ENCODE data around the gene IL1RL2. TPM values are rescaled to one million over a fixed set of nuclear protein-coding genes. Genes with fewer than 3 reads are reported as not detected.

The IL1RL2 gene
- total RNA-seq, 2 donors from 2014 or later = 1.1 to 1.2 TPM

DNA sequence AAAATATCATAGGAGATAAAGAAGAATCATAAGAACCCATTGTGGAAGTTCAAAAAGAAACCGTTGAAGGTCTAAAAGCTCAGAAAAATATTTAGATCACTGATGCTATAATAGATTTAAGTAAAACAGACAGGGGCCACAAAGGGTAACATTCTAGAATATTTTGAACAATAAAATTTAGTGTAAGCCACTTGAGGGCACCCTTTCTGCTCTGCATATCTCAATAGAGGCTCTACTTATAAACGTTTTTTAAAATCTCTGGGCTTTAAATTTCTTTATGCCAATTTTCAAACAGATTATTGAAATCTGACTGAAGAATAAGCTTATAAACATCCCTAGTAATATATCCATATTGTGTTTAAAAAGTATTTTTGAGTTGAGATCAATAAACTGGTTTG lies 66.9 kb downstream of the IL1RL2 start:
- ATAC-seq (no peak), DNase-seq (no peak)
- intact Hi-C loops (cut with DNase I, micrococcal nuclease) = loop anchor here in 1 of 2 donors (10.0 kb wide), 1 partner anchor 101 kb away; the partner anchor contains the start of gene IL18R1

DNA sequence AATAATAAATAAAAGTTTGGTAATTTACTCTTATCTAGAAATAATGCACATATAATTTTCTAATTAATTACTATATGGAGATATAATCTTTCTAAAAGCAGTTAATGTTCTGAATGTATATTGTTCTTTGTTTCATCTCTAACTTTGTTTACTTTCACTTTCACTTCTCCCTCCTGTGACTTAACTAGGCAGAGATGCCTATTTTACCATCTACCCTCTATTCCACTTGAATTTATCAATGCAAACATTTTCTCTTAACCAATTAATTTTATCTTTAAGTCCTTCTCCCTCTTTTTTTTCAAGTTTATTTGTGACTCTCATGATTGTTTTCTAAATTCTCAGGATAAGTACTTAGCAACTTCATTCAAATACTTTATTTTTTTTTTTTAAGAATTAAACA lies 69.5 kb downstream of the IL1RL2 start:
- intact Hi-C loops (cut with DNase I, micrococcal nuclease) = loop anchor here in 1 of 2 donors (10.0 kb wide), 1 partner anchor 99 kb away; the partner anchor contains the start of gene IL18R1
- ATAC-seq = no peak
- DNase-seq = no peak

DNA sequence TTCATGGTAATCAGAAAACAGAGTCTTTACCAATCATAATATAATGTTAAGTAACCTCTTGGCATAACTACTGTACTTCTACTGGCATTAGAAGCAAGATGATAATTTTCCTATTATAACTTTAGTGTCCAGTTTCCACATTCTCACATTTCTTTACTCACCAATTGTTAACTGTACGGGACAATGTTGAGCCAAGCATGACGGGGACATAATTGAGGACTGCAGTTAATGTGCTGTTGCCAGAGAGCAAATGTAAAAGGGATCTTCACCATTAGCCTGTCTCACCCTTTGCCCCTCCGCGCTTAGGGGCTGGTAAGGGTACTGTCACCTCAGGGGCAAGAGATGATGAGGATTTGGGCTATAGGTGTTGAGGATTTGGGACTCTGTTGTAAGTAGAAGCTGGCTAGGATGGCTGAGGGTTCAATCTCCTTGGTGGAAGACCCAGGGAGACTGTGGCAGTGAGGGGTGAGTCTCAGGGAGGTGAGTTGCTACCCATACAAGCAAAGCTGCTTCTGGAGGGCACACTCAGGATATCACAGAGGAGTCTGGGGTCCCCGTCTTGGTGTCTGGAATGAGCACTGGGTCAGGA lies 70.1 kb downstream of the IL1RL2 start:
- ATAC-seq (no peak), DNase-seq (no peak)
- intact Hi-C loops (cut with DNase I, micrococcal nuclease) = loop anchor here in 1 of 2 donors (10.0 kb wide), 1 partner anchor 98 kb away; the partner anchor contains the start of gene IL18R1

DNA sequence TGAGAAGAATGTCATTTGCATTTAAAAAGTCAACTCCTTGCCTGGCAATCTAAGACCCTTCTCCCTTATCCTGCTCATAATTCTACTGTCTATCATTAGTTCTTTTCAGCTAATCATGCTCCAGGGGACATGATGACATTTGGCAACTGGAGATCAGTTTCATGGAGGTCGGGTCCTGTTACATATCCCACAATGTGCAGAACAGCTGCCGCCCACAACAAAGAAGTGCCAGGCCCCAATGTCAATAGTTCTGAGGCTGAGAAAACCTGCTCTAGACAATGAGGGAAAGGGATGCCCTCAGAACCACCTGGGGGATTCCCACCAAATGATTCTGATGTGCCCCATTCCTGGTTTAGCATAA lies 71.2 kb downstream of the IL1RL2 start:
- intact Hi-C loops (cut with DNase I, micrococcal nuclease) = loop anchor here in 1 of 2 donors (10.0 kb wide), 1 partner anchor 97 kb away; the partner anchor contains the start of gene IL18R1
- DNase-seq = no peak
- no peak for ATAC-seq

DNA sequence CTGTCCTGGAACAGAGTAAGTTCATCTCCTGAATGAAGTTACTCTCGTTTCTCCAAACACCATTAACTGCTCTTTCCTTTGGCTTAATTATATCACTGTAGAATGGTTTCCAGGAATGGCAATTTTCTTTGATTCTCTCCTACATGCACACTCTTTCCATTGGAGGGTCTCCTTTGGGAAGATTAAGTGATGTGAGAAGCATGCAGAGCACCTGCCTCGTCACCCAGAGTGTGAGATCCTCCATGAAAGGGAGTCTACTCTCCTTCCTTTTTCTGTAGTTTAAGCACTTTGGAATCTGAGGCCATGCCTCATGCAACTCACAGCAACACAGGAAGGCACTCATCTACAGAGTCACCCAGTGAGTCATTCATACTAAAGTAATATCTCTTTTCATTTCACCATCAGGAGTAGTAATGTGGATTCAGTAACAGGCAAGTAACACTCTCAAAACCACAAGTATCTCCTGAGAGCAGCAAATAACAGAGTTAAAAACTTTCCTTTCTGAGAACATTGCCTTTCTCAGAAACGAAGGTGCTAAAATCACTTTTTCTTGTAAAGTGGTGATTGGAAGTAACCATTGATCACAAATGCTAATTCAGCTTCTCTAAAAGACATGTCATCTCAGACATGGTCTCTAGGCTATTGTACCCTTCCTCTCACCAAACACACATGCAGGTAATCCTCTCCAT lies 71.7 kb downstream of the IL1RL2 start:
- DNase-seq (no peak), ATAC-seq (no peak)
- intact Hi-C loops (cut with DNase I, micrococcal nuclease) = loop anchor here in 1 of 2 donors (10.0 kb wide), 1 partner anchor 96 kb away; the partner anchor contains the start of gene IL18R1

DNA sequence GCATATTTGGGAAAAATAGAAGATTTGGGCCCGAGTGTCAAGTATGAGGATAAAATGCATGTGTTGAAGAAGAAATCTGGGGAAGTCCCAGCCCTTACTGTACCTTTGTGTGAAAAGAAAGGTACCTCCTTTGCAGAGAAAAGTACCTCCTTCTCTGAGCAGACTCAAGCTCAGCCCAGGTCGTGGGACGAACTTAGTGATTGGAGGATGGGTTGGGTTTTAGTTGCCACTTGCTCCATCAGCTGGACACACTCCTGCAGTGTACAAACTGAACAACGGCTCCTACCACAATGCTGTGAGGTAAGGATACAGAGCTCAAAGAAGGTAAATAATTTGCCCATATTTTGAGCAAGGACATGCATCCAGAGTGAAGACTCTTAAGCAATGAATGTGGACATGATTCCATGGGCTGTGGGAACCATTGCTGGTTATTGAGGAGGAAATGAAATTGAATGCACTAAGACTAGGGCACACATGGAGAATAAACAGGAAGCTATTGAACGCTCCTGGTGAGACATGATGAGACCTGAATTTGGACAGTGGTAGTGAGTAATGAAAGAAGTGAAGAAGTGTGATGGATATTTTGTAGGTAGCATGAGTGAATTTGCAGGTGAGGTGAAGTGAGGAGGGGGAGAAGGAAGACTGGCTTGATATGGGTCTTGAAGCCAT lies 74.8 kb downstream of the IL1RL2 start:
- intact Hi-C loops (cut with DNase I, micrococcal nuclease) = no loop called here
- ATAC-seq (no peak), DNase-seq (no peak)

DNA sequence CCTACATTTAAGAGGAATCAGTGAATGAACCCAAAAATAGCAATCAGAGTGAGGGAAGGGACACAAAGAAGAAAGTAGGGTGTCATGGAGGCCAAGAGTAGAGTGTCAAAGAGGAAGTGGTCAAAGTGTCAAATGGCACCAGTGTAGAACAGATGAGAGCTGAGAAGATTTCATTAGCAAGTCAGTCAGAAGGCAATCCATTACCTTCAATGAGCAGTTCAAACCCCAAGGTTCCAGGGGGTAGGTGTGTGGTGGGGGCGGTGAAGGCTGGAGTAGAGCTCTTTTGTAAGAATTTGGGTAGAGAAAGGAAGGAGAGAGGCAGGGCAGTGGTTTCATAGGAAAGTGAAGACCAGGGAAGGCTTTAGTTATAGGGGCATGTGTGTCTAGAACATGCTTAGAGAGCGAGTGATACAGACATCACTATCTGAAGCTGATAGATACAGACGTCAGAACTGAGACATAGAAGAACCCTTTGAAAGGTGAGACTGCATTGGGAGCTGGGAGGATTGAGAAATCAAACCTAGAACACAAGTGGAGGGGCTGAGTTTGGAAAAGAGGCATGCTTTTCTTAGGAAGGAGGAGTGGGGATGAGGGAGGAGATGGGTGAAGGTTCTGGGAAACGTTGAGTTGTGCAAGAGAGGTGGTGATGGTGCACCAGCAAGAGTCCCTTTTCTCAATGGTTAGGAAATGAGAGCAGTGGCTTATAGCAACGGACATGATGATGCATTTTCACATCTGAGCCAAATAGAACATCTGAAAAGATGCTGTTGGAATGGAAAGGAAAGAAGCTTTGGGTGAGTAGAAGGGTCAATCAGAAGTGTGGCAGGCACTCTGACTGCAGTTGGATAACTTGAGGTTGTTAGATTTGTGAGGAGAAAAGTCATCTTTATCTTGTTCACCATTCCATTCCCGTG lies 75.7 kb downstream of the IL1RL2 start:
- ATAC-seq (no peak), DNase-seq (no peak)
- intact Hi-C loops (cut with DNase I, micrococcal nuclease) = no loop called here

DNA sequence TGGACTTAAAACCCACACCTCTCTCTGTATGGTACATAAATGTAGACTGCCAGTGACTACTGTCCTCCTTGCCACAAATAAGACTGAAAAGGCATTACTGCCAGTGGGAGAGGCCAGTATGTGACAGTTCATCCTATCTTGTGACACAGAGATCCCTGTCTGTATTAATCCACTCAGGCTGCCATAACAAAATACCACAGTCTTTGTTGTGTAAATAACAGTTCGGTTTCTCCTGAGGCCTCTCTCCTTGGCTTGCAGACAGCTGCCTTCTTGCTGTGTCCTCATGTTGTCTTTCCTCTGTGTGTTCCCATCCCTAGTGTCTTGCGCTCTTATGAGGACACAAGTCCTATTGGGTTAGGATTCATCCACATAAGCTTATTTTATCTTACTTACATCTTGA lies 78.1 kb downstream of the IL1RL2 start:
- no peak for ATAC-seq
- intact Hi-C loops (cut with DNase I, micrococcal nuclease) = no loop called here
- no peak for DNase-seq

DNA sequence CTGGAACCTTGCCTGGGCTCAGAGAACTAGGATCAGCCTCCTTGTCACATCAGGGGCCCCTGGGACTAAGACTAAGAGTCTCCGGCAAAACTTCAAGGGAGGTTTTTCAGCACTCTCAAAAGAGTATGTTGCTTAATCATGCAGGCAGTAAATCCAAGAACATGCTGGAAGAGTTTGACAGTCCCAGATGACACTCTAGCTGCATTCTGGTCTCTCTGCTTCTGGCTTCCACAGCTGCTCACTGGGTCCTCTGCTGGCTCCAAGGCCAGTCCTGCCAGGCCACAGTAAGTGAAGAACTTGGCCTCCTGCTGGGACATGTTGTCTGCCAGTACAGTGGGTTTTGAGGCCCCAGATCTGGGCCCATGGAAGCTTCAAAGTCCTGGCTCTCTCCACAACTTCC lies 79.4 kb downstream of the IL1RL2 start:
- ATAC-seq (no peak), DNase-seq (no peak)
- intact Hi-C loops (cut with DNase I, micrococcal nuclease) = no loop called here

DNA sequence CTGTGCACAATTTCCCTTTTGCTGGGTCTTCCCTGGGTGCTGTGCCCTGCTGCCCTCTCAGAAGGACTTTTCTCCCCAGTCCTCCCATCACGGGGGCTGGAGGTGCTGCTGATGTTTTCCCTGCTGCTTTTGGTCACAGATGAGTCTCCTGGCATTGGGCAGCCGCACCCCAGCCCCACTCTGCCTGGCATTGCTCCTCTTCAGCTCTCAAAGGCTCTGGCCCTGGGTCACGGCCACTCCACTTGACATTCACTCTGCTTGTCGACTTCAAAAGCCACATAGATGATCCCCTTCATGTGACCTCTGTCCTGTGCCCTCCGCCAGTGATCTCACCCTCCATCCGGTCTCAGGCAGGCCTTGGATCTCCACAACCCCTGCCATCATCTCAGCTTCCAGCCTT lies 81.0 kb downstream of the IL1RL2 start:
- ATAC-seq = no peak
- no peak for DNase-seq
- intact Hi-C loops (cut with DNase I, micrococcal nuclease) = no loop called here

DNA sequence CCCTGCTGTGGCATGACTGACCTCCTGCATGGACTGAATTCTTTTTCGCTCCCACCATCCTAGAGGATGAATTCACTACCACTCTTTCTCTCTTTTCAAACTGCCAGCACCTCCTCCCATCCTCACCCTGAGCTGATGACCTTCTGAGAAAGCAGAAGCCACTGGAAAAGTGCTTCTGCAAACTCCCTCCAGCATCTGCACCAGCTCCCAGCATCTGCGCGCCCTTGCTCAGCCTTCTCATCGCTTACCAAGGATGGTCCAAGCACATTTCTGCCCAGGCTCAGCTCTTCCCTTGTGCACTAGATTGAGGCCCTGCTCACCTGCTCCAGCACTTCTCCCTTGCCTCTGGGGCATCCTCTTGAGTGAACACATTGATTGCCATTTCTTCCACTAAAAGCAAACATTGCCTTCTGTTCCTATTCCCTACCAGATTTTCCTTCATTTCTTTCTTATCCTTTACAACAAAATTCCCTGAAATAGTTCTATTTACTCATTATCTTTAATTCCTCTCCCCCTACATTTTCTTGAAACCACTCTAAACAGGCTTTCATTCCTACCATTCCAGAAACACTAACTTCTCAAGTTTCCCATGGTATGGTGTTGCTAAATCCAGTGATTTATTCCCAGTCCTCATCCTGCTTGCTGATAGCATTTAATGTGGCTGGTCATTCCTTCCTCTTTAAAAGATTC lies 81.8 kb downstream of the IL1RL2 start:
- no peak for ATAC-seq
- no peak for DNase-seq
- intact Hi-C loops (cut with DNase I, micrococcal nuclease) = no loop called here

DNA sequence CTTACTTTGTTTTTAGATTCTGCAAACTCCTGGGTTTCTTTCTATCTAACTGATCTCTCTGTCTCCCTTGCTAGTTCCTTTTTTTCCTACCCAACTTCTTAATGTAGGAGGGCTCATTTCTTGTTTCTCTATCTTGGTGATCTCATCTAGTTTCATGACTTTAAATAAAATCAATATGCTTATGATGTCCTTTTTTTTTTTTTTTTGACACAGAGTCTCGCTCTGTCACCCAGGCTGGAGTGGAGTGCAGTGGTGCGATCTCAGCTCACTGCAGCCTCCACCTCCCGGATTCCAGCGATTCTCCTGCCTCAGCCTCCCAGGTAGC lies 82.3 kb downstream of the IL1RL2 start:
- intact Hi-C loops (cut with DNase I, micrococcal nuclease) = no loop called here
- DNase-seq (no peak), ATAC-seq (no peak)

DNA sequence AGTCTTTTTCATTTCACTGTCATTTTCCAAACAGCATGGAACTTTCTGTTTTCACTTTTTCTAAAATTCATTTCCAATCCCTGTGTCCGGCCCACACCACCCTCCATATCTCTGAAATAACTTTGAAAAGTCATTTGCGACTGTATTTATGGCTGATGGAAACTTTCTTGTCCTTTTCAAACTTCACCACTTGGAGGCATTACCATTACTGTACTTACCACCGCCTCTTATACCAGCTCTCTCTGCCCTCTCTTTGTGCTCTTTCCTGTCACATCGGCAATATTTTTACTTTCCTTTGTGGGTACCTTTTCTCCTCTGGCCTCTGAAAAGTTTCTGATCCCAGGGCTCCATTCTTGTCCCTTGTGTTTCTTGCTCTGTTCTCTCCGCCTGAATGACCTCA lies 85.0 kb downstream of the IL1RL2 start:
- intact Hi-C loops (cut with DNase I, micrococcal nuclease) = no loop called here

DNA sequence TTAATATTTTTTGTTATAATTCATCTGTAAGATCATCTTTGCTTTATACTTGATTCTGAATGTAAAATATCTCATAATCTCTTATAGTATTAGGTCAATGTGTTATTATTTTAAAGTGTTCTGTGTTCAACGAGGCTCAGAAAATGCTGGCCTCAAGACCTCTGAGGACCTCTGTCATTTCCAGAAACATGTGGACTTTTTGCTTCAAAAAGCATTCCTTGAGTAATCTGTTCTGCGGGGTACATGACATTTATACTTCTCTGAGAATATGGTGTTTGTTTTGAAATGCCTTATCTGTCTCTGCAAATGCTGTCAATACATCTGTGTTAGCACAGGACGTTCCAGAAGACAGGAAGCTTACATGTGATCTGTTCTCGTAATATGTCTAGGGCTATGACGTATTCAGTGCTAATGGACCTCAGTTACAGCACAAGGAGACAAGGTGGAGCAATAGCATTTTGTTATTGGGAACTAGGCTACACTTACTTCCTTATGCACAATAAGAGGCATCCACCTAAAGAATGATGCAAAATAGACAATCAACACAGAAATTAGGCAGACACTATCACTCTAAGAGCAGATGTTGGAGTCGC lies 86.9 kb downstream of the IL1RL2 start:
- DNase-seq = no peak
- intact Hi-C loops (cut with DNase I, micrococcal nuclease) = no loop called here
- no peak for ATAC-seq

More for the DNA sequence above, 85.0 kb downstream of the IL1RL2 start:
- ATAC-seq (no peak), DNase-seq (no peak)

DNA sequence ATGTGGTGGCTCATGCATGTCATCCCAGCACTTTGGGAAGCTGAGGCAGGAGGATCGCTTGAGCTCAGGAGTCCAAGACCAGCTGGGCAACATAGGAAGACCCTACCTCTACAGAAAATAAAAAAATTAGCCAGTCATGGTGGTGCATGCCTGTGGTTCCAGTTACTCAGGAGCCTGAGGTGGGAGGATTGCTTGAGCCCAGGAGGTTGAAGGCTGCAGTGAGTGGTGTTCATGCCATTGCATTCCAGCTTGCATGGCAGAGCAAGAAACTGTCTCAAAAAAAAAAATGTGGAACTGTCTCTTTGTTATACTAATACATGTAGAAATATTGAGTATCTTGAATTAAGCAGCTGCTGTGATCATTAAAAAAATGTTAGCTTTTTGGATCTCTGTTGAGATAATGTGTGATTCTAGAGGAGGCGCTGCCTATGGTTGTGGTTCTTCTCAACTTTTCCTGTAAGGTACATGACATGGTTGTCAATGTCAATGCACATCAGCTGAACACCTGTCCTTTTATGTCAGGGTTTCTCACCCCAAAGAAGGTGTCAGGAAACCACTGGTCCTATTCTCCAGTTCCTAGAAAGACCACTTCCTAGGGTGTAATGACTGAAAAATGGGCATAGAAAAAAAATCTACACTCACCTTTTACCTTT lies 89.9 kb downstream of the IL1RL2 start:
- no peak for ATAC-seq
- no peak for DNase-seq
- intact Hi-C loops (cut with DNase I, micrococcal nuclease) = no loop called here

DNA sequence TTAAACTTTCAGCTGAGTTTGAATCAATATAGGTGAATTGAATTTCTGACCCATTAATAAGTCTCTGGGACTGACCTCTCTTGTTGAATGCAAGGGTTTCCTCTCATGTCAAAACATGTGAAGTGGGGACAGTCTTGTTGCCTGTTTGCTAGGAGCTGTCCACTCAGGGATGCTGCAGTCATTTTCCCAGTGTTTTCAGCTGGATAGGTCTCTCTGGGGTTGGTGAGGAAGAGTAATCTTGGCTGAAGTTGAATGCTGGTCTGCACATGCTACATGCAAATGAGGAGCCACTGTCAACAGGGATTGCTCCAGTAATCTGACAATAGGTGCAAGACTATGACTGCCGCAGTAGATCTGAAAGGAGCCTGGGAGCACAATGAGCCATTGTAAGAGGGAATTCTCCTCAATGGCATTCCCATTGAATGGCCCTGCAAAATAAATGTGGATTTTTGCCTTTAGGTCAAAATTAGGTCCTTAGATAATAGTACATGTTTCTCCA lies 90.4 kb downstream of the IL1RL2 start:
- intact Hi-C loops (cut with DNase I, micrococcal nuclease) = no loop called here
- no peak for DNase-seq
- ATAC-seq = no peak

DNA sequence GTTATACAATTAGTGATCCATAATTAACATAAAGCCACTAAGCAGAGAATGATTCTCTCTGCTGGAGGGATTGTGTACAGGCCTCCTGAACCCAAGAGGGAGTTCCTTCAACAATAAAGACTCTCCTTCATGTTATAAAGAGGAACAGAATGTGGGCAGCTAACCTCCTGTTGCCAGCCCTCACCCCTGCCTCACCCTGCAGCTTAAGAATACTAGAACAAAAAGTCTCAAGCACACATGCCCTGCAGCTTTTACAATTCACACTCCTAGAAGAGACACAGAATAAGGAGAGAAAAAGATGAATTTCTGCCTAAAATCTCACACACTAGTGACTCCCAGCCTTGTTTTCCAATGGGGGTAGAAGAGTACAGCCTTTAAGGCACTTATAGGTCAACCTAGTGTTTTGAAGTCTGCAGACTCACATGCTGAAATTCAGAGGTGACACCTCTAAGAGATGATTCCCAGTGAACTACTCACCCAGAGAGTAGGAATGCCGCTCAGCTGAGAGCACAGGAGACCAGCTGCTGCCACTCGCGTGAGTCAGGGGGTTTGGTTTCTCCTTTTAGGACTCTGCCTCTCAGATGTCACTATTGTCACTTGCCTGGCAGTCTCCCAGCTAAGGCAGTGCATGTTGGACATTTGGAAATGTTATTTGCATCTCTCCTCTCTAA lies 92.0 kb downstream of the IL1RL2 start:
- no peak for ATAC-seq
- no peak for DNase-seq
- intact Hi-C loops (cut with DNase I, micrococcal nuclease) = no loop called here
